Subcutaneous abdominal adipose tissue (tissue), 5 donors: ENCODE results near the gene CD46.

Experiments
- H3K27ac ChIP-seq: one replicate; pipeline ENCODE4 v1.7.0; 2013; ENCODE audit warnings: low read depth, mild to moderate bottlenecking, inconsistent platforms, low read length, moderate library complexity
- H3K27me3 ChIP-seq, 5 donors: one replicate each; pipeline ENCODE4 v1.7.0; 2013; ENCODE audit warnings: low read length in 5 of 5, inconsistent platforms in 1 of 5; ENCODE audit not compliant: control insufficient read depth in 5 of 5, insufficient read depth in 4 of 5
- H3K36me3 ChIP-seq, 5 donors: one replicate each; pipeline ENCODE4 v1.7.0; 2013; ENCODE audit warnings: low read length in 5 of 5; ENCODE audit not compliant: control insufficient read depth in 5 of 5, insufficient read depth in 5 of 5
- H3K4me1 ChIP-seq, 5 donors: one replicate each; pipeline ENCODE4 v1.7.0; 2013; ENCODE audit warnings: low read length in 5 of 5, mild to moderate bottlenecking in 3 of 5, moderate library complexity in 1 of 5; ENCODE audit not compliant: control insufficient read depth in 5 of 5, insufficient read depth in 5 of 5
- H3K4me3 ChIP-seq, 5 donors: one replicate each; pipeline ENCODE4 v1.7.0; 2013; ENCODE audit warnings: low read length in 5 of 5, low read depth in 1 of 5
- H3K9ac ChIP-seq, 5 donors: one replicate each; pipeline ENCODE4 v1.7.0; 2013; ENCODE audit warnings: low read length in 5 of 5, mild to moderate bottlenecking in 4 of 5, moderate library complexity in 3 of 5
- H3K9me3 ChIP-seq, 5 donors: one replicate each; pipeline ENCODE4 v1.7.0; 2013; ENCODE audit warnings: low read length in 5 of 5; ENCODE audit not compliant: control insufficient read depth in 5 of 5
- donor health status: healthy.
- donor health status: healthy.
- donor health status: healthy.
- donor health status: healthy.
- donor health status: healthy.

Gene CD46

DNA sequence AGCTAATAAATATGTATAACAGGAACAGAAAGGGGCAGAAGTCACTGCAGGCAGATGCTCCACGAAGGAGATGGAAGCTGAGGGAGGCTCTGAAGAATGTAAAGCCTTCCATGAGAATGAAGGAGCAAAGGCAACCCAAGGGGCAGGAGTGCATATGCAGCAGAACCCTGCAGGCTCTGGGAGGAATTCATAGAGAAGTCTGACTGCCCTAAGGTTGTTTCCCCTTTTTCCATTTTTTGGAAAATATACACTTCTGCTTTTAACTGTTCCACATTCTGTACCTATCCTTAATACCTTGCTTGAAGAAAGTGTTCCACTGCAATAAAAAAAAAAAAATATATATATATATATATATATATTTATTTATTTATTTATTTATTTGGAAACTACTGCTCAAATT lies 89.4 kb downstream of the CD46 start:
- Histone ChIP-seq H3K36me3 (peaks cover 0 to 12% (median 7%) of the 10 kb centered on the region in 5 donors), H3K27ac (no peak overlapping the region), H3K9me3 (no peaks in the 10 kb centered on the region), H3K4me1 (peaks cover 0 to 34% (median 19%) of the 10 kb centered on the region in 5 donors), H3K27me3 (no peaks in the 10 kb centered on the region), H3K4me3 (no peak overlapping the region), H3K9ac (no peak overlapping the region)

DNA sequence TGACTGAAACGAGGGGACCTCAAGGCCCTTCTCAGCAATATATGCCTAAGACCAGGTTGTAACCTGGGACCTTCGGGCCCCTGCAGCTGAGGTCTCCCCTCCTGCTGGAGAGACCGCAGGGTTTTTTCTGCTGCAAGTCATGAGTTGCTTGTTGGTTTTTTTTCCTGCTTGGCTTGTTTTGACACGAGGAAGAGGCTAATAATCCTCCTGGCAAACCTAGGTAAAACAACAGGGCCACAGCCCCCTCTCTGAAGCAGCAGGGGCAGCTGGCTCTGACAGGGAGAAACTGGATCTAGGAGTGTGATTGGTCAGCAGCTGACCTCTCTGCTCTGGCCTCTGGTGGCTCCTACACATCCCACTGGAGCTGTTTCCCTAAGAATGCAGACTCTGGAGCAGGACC lies 90.0 kb downstream of the CD46 start:
- peaks cover 0 to 30% (median 19%) of the 10 kb centered on the region in 5 donors for H3K4me1 ChIP-seq
- H3K27ac ChIP-seq: no peak overlapping the region
- no peak overlapping the region for H3K4me3 ChIP-seq
- peaks cover 0 to 12% (median 7%) of the 10 kb centered on the region in 5 donors for H3K36me3 ChIP-seq
- no peak overlapping the region for H3K9ac ChIP-seq
- H3K27me3 ChIP-seq: no peaks in the 10 kb centered on the region
- no peaks in the 10 kb centered on the region for H3K9me3 ChIP-seq

DNA sequence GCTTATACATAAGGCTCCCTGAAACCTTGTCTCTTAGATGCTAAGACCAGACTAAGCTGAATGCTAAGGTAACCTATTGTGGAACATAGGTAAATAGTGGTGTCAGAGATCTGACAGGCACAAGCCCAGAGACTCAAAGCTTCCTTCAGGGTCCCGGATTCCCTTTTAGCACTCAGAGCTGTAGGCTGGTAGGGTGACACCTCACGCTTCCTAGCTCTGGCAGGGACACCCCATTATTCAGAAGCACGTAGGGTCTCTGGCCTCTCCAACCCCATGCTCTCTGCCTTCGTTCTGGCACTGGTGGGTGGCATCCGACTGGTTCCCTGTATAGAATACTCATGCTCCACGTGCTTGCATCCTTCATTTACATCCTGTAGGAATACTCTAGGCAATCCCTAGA lies 90.7 kb downstream of the CD46 start:
- Histone ChIP-seq H3K9ac (no peak overlapping the region), H3K27me3 (no peaks in the 10 kb centered on the region), H3K36me3 (peaks cover 0 to 12% (median 7%) of the 10 kb centered on the region in 5 donors), H3K27ac (no peak overlapping the region), H3K9me3 (no peaks in the 10 kb centered on the region), H3K4me3 (no peak overlapping the region), H3K4me1 (peaks cover 0 to 30% (median 19%) of the 10 kb centered on the region in 5 donors)

DNA sequence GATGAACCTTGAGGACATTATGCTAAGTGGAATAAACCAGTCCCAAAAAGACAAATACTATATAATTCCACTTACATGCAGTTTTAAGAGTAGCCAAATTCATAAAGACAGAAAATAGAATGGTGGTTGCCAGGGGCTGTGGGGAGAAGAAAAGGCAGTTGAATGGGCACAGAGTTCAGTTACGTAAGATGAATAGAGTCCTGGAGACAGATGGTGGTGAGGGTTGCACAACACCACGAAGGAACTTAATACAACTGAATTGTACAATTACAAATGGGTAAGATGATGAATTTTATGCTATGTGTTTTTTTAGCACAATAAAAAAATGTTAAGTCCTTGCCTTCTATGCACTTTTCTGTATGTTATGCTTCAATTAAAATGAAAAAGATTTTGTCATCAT lies 92.5 kb downstream of the CD46 start:
- H3K27ac ChIP-seq: no peak overlapping the region
- H3K4me3 ChIP-seq: no peak overlapping the region
- H3K4me1 ChIP-seq: peaks cover 7 to 33% (median 20%) of the 10 kb centered on the region in 5 donors
- H3K27me3 ChIP-seq: no peaks in the 10 kb centered on the region
- H3K9ac ChIP-seq: no peak overlapping the region
- no peaks in the 10 kb centered on the region for H3K9me3 ChIP-seq
- peaks cover 0 to 12% (median 7%) of the 10 kb centered on the region in 5 donors for H3K36me3 ChIP-seq
